ENCODE data around the gene MON1B. TPM values are rescaled to one million over a fixed set of nuclear protein-coding genes. Genes with fewer than 3 reads are reported as not detected.
"Not testable (repeated sequence)": the region's sequence is repeated elsewhere in the genome, so short reads cannot be mapped to it uniquely, and the experiment has no call there.

Gene MON1B
- total RNA-seq, 1 donor from 2014 or later: 5.0 TPM

GRCh38 chr16:77197747-77198146 lies 6.8 kb downstream of the MON1B start:
- DNase-seq: no peak

- no peak for DNase-seq
These were observed 8.2 kb downstream of the MON1B start, which contains the start of gene SYCE1L for GRCh38 chr16:77199211-77199610. TSS of gene SYCE1L (plus strand) at chr16:77199408. CDS start at chr16:77199452, 44 bp downstream.

- no peak for DNase-seq
These were observed 15.5 kb downstream of the MON1B start for GRCh38 chr16:77206533-77206932.

DNA sequence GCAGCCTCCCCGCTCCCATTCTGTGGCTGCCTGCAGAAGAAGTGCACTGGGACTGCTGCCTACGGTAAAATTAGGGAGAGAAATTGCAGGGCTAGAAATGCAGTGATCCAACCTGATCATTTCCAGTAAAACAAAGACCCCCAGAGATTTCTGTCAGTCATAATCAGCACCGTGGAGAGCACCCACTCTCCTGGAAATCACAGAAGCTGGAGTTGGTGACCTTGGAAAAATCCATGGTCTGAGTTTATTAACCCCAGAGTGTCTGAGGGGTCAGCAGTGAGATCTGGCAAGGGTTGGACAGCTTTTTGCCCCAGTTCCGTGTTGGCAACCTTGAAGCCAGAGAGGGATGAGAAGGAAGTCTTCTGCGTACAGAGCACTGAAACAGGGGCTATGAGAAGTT lies 16.0 kb downstream of the MON1B start:
- no peak for DNase-seq

DNA sequence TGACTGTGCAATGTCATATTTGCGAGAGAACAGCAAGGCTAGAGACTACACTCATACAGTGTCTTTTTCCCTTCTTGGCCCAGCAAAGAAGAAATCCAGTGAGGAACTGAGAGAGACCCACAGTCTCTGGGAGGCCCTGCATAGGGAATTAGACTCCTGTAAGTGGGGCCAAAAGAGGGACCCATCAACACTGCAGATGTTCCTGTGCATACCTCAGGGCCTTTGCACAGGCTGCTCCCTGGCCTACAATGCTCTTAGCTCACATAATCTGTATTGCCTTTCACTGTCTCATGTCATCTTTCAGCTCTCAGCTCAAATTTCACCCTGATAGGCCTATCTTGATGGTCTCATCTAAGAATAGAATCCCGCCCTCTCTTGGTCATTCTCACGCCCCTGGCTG lies 17.4 kb downstream of the MON1B start:
- DNase-seq: no peak

- DNase-seq: peak; percentile 88
These were observed 21.1 kb downstream of the MON1B start for GRCh38 chr16:77211880-77212740.

DNA sequence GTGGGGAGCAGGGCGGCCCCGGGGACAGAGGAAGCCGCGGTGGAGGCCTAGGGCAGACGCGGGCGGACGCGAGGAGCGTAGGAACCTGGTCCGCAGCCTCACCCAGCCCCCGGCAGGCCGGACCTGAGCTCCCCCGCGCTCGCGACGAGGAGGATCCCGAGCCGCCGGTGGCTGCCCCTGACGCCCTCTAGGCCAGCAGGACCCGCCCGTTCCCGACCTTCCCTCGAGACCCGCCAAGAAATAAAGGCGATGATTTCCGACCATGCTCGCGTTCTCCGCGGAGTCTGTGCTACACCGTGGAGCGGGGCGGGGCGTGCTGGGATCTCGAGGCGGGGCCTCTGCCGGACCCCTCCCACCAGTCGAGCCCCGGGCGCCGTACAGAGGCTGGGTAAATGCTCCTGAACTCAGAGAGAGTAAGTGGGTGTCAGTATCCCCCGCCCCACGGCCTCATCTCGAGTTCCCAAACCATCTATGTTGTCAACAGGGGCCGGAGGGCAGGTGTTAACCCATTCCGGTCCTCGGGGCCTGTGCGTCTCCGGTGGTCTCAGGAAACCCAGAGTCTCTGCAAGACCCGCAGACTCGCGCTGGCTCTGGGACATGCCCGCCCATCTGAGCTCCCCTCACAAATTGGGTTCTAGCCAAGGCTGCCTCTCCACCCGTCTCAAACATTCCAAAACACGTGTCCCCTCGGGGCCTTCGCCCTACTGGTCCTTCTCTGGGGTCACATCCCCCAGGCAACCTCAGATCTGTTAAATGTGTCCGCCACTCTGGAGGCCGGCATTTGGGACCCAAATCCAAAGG lies 22.0 kb downstream of the MON1B start:
- peak; percentile 66 for DNase-seq

DNA sequence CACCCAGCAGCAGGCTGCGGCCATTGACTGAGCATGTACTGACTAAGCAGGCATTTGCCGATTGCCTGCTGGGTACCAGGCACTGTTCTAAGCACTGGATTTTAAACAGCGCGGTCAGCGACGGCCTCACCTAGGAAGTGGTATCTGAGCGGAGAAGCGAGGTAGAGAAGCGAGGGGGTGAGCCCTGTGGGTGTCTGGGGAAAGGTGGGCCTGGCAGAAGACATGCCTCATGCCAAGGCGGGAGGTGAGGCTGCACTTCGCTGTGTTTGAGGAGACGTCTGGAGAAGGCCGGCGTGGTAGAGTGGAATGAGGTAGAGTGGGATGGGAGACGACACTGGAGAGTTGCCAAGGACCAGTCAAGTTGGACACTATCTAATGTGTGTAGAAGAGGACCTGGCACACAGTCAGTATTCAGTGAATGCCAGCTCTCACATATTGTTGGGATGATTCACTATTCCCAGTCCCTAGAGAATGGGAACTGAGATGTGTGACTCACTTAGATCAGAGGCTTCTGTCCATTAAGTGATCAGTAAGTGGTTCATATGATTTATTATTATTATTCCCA lies 22.6 kb downstream of the MON1B start:
- DNase-seq: no peak

DNA sequence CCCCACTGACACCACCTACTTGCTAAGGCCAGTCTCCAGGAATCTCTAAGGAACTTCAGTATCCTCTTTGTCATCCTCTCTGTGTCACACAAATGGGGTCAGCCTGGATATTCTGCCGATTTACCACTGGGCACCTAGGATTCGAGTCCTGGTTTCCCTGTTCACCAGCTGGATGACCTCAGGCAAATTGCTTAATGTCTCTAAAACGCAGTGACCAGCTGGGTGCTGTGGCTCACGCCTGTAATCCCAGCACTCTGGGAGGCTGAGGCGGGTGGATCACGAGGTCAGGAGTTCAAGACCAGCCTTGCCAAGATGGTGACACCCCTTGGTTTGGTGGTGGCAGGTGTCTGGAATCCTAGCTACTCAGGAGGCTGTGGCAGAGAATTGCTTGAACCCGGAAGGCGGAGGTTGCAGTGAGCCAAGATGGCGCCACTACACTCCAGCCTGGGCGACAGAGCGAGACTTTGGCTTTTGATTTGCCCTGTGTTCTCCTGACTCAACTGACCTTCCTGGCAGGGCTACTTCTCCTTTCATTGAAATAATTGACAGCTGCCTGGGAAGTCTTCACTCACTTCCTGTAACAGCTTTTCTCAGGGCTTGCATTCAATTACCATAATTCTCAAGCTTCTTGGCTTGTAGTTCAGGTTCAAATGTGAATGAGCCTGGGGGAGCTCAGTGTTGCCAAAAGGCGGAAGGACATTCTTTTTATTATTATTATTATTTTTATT lies 23.6 kb downstream of the MON1B start:
- DNase-seq: no peak

DNA sequence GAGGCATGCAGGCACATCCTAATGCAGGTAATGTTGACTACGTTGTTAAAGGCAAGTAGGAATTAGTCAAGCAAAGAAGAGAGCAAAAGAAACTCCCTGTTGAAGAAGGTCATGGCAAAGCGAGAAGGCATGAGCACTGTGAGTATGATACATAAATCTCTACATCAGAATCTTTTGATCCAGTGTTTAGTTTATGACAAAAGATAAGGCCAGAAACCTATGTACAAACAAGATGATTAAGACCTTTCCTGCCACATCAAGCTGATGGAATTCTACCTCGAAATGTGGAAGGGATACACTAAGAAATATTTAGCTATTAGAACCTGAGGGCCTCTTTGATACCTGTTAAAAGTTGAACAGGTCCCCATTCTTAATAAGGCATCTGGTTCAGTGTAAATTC lies 28.4 kb downstream of the MON1B start:
- DNase-seq: no peak

- no peak for DNase-seq
These were observed 29.4 kb downstream of the MON1B start for GRCh38 chr16:77220427-77220826.

GRCh38 chr16:77221482-77221881 lies 30.5 kb downstream of the MON1B start:
- no peak for DNase-seq

GRCh38 chr16:77223184-77223583 lies 32.2 kb downstream of the MON1B start:
- DNase-seq: no peak

GRCh38 chr16:77225182-77225581 lies 34.2 kb downstream of the MON1B start:
- no peak for DNase-seq

GRCh38 chr16:77227745-77228144 lies 36.8 kb downstream of the MON1B start:
- no peak for DNase-seq

DNA sequence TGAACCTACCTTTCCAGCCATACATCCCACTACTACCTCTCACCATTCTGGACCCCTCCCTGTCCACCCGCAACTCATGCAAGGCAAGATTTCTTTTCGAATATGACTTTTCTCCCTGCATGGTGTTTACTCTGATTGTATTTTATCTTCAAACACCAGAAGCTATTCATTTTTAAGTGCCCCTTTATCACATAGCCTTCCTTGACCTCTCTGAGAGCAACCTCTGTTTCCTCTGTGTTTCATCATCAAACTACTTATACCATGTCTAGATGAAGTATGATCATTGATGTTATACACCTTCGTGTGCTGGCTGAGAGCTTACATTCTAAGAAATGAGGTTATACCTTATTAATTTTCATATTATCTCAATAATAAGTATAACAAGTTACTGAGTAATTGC lies 40.1 kb downstream of the MON1B start:
- DNase-seq: no peak

GRCh38 chr16:77233799-77234519 lies 43.0 kb downstream of the MON1B start:
- DNase-seq: no peak

- DNase-seq: no peak
These were observed 43.6 kb downstream of the MON1B start for GRCh38 chr16:77234611-77235010.

DNA sequence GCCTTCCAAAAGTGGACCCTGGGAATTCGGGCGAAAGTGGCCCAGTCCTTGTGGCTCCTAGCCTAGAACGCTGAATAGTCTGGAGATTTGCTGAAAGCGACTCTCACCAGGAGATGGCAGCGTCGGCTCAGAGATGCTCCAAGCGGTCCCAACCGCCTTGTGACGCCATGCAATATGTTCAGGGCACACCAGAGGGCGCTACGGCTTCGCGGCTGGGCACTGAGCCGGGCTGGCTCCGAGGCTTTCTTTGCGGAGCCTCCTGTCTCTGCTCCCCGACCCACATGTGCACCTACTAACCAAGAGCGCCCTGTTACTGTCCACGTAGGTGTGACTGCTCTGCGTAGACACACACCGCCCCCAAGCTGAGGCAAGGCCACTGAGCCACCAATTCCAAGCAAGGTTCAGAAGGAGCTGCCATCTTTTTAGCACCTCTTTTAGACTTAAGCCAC lies 45.1 kb downstream of the MON1B start:
- peak; percentile 94 for DNase-seq

GRCh38 chr16:77238593-77238992 lies 47.6 kb downstream of the MON1B start:
- DNase-seq: no peak

DNA sequence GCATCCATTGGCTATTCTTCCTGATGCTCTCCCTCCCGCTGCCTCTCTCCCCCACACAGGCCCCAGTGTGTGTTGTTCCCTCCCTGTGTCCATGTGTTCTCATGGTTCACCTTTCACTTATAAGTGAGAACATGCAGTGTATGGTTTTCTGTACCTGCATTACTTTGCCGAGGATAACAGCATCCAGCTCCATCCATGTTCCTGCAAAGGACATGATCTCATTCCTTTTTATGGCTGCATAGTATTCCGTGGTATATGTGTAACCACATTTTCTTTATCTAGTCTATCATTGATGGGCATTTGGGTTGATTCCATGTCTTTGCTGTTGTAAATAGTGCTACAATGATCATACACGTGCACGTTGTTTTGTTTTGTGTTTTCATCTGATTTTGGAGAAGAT lies 51.5 kb downstream of the MON1B start:
- DNase-seq: not testable (repeated sequence)

GRCh38 chr16:77246150-77246549 lies 55.2 kb downstream of the MON1B start:
- DNase-seq: no peak
